ENCODE results near the gene TNFRSF1A.
"Not testable (repeated sequence)": the region's sequence is repeated elsewhere in the genome, so short reads cannot be mapped to it uniquely, and the experiment has no call there.

The TNFRSF1A gene

DNA sequence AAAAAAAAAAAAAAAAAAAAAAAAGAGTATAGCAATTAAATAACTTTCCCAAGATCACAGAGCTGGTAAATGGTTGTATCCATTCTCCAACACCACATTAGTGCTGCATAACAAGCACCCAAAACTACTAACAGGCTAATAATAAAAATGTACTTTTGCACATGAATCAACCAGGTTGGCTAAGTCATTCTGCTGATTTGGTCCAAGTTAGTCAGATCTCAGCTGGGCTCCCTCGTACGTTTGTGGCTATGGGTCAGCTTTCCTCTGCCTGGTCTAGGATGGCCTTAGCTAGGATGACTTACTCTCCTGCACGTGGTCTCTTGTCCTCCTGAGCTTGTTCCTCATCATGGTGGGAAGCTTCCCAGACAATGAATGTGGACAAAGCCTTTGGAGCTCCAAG, 39.3 kb downstream of the TNFRSF1A start:
- DNase-seq (ENCODE audit: low spot score) = no peak

DNA sequence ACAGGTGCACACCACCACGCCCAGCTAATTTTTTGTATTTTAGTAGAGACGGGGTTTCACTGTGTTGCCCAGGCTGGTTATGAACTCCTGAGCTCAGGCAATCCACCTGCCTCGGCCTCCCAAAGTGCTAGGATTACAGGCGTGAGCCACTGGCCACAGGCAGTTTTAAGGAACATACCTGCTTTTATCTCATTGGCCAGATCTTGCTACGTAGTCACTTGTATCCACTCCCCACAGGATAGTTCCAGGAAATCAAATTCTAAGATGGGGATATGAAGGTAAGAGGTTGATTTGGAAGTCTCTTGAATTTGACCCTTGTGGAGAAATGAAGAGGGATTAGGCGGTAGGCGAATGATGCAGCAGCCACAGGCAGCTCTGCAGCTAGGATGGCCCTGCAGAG, 40.2 kb downstream of the TNFRSF1A start:
- DNase-seq (ENCODE audit: low spot score) = no peak

DNA sequence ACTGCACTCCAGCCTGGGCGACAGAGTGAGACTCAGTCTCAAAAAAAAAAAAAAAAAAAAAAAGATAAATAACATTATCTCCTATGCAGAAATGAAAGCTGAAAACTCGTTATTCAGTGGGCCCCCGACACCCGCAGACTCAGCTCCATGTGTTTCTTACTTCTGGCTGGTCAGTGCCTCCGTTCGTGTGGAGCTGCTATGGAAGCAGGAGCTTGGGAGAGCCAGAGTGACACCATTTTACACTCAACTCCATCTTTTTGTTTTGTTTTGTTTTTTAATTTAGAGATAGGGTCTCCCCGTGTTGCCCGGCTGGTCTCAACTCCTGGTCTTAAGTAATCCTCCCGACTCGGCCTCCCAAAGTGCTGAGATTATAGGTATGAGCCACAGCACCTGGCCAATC, 44.7 kb downstream of the TNFRSF1A start:
- no peak for DNase-seq (ENCODE audit: low spot score)

DNA sequence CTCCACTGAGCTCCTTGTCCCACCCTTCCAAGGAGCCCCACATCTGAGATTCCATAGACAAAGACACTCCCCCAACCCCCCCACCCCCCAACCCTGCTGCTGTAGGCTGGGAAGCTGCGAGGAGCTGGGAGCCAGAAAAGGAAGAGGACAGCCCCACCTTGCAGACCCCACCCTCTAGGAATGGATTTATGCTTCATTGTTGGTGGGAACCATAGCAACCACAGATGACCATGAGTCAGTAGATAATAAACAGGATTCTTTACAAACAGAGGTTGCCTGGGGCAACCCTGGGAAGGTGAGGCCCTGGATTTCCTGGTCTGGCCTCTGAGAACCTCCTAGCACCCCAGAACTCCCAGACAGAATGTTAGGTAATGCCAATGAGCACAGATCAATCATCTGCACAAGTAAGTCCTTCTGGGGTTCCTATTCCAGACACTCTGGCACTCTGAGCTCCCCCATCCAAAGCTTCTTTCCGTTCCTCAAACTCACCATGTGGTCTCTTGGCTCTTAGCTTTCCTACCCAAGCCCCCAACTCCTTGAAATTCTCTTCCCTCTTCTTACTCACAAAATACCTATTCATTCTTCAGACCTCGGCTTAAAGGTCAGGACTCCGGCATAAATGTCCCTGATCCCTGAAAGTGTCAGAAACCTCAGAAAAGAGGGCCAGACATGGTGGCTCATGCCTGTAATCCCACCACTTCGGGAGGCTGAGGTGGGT, 46.6 kb downstream of the TNFRSF1A start:
- DNase-seq (ENCODE audit: low spot score) = no peak

DNA sequence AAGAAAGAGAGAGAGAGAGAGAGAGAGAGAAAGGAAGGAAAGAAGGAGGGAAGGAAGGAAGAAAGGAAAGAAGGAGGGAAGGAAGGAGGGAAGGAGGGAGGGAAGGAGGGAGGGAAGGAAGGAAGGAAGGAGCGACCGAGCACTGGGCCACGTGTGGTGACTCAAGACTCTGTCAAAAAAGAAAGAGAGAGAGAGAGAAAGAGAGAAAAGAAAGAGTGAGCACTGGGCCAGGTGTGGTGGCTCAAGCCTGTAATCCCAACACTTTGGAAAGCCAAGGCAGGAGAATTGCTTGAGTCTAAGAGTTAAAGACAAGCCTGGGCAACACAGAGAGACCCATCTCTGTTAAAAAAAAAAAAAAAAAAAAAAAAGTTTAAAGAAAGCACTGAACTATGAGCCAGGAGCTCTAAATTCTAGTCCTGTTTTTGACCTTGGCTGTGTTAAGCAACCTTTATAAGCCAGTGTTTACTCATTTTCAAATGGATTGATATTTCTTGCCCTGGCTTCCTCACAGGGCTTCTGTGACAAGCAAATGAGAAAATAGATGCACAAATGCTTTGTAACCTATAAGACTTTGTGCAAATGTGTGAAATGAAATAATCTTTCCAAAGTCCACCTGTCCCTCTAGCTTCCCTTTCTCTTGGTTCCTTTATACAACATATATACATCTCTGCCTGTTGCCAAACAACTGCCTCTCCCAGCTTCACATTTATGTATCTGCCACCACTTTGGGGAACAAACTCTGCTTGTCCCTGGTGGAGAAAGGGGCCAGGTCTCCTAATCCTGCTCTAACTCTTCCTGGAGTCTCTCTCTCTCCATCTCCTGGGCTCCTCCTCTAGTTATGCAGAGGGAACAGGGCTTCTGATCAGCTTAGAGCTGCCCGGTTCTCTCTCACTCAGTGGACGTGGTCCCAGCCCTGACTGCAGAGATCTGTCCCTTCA, 47.5 kb downstream of the TNFRSF1A start:
- DNase-seq (ENCODE audit: low spot score) = no peak

DNA sequence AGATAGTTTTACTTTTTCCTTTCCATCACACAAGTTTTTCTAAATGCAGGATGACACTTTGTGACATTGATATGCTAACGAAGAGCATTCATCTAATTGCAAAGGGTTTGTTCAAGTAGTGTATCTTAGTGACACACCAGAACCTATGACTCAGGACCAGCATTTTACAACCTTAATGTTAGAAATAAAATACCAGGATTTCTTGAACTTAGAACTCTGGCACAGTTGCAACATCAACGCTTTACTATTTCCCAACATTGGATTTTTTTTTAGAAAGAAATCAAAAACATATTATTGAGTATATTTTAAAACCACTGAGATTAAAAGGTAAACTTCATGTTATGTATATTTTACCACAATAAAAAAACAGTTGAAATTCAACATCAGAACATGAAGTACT, 49.3 kb downstream of the TNFRSF1A start:
- DNase-seq (ENCODE audit: low spot score) = no peak

DNA sequence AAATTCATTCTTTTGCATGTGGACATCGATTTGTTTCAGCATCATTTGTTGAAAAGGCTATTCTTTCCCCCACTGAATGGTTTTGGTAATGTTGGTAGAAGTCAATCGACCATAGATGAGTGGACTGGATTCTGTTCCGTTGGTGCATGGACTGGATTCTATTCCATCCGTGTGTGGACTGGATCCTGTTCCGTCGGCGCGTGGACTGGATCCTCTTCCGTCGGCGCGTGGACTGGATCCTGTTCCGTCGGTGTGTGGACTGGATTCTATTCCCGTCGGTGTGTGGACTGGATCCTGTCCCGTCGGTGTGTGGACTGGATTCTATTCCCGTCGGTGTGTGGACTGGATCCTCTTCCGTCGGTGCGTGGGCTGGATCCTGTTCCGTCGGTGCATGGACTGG, 52.0 kb downstream of the TNFRSF1A start:
- not testable (repeated sequence) for DNase-seq (ENCODE audit: low spot score)

DNA sequence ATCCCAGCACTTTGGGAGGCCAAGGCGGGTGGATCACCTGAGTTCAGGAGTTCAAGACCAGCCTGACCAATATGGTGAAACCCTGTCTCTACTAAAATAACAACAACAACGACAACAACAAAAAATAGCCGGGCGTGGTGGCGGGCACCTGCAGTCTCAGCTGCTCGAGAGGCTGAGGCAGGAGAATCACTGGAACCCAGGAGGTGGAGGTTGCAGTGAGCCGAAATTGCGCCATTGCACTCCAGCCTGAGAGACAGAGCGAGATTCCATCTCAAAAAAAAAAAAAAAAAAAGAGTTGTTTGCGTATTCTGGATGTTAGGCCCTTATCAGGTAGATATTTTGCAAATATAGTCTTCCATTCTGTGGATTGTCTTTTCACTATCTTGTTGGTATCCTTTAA, 52.8 kb downstream of the TNFRSF1A start:
- not testable (repeated sequence) for DNase-seq (ENCODE audit: low spot score)

DNA sequence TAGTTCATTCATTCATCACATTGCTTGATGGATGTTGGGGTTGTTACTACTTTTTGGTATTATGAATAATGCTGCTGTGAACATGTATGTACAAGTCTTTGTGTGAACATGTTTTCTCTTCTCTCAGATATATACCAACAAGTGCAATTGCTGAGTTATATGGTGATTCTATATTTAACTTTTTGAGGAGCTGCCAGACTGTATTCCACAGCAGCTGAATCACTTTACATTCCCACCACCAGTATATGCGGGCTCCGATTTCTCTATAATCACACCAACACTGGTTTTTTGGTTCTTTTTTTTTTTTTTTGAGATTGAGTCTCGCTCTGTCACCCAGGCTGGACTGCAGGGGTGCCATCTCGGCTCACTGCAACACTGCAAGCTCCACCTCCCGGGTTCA, 53.6 kb downstream of the TNFRSF1A start:
- no peak for DNase-seq (ENCODE audit: low spot score)

DNA sequence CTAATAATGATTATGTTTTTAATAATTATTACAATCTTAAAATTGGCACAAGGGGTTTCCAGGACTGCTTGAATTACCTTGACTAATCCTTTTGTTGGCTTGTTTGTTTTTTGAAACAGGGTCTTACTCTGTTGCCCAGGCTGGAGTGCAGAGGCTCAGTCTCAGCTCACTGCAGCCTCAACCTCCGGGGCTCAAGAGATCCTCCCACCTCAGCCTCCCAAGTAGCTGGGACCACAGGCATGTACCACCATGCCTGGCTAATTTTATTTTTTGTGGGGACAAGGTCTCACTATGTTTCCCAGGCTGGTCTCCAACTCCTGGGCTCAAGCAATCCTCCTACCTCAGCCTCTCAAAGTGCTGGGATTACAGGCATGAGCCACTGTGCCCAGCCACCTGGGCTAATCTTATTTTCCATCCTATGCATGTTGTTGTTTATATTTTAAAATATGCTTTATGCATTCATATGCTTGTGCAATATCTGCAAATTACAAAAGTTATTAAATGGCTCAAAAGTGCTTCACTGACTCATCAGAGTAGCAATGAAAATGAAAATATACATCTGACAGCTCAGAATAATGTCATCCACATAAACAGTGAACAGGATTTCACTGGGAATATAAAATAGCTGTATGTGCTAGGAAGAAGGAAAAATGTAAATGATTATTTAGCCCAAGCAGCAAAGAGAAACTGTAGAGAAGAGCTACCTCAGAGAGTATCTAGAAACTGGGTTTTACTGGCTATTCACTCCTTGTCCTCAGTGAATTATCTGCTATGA, 56.2 kb downstream of the TNFRSF1A start:
- no peak for DNase-seq (ENCODE audit: low spot score)

DNA sequence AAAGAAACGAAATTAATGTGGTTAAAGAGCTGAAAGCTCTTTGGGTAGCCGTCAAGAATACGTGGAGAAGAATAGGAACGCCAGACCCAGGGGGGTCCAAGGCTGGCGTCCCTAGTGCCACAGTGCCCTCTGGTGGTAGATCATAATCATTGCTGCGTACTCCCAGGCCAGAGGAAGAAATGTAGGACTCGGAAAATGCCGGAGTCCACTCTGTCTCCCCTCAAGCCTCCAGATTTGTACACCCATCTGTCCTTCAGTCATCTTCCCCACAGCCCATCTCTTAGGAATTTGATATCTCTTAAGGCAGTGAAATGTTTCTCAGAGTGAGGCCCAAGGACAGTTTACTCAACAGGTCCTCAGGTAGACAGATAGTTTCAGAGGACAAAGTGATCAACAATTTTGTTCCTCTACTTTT, 56.8 kb downstream of the TNFRSF1A start:
- DNase-seq (ENCODE audit: low spot score) = peak; percentile 72

DNA sequence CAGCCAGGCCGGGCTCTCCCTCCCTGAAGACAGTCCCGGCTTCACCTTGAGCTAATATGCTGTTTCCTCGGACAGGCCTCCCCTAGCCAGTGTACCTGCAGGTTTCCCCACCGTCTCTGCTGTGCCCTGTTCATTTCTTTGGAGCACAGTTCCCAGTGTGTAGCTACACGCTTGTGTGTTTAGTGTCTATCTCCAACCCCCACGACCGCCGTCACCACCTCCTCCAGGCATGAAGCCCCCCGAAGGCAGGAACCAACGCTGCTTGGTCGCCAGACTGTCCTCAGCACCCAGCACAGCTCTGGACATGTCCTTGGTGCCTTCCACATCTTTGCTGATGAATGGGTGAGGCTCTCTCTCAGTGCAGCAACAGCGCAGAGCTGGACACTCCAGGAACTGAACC, 57.6 kb downstream of the TNFRSF1A start:
- DNase-seq (ENCODE audit: low spot score) = no peak

DNA sequence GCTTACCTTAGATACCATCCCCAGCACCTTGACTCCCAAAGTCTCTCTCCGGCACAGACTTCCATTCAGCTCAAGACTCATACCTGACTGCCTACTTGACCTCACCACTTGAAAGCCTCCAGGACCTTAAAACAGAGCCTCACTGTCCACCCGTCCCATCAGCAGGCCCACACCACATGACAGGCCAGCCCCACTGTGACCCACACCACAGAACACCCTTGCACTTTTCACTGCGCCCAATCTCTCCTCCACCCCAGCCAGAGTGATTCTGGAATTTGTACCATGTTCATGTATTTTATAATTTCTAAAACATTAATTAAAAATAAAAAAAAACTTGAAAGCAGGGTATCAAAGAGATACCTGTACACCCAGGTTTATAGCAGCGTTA, 59.4 kb downstream of the TNFRSF1A start:
- DNase-seq (ENCODE audit: low spot score) = no peak

DNA sequence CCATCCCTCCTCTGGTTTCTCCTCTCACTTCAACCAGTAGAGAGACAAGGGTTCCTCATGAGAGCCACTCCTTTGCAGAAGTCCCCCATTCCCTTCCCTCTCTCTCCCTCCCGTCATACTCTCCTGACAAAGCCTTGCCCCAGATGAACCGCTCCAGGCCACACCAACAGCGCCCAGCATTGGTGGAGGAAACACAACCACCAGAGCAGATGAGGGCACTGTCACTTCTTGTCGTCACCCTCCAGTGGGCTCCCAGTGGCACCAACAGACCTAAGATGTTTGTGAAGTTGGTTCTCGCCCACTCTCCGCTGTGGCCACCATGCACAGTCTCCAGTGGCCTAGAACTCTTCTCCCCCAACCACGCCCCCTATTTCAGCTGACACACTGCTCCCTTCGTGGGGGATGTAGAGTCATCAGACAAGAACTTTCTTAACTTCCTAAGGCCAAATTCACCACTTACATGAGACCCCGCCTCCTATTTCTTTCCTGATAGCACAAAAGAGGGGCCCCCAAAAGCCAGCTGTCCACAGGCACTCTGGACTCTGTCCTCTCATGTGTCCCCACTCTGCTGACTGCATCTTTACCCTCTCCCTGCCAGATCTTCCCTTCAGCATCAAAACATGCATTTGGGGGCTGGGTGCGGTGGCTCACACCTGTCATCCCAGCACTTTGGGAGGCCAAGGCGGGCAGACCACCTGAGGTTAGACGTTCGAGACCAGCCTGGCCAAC, 60.6 kb downstream of the TNFRSF1A start:
- no peak for DNase-seq (ENCODE audit: low spot score)

DNA sequence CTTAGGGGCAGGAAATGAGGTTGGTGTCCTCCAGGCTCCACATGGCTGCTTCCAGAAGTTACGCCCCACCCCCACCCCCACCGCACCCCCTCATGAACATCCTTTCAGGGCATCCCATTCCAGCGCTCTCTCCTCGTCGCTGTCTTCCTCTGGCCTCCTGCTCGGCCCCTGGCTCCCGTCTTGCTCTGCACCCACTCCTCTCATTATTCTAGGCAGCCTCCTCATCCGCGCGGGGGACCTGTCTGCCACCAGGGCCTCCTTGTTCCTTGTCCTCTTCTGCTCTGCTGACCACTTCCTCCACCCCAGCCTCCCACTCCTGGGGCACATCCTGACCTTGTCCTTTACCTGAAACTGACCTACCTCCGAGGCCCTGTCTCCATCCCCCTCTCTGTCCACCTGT, 61.2 kb downstream of the TNFRSF1A start:
- no peak for DNase-seq (ENCODE audit: low spot score)

DNA sequence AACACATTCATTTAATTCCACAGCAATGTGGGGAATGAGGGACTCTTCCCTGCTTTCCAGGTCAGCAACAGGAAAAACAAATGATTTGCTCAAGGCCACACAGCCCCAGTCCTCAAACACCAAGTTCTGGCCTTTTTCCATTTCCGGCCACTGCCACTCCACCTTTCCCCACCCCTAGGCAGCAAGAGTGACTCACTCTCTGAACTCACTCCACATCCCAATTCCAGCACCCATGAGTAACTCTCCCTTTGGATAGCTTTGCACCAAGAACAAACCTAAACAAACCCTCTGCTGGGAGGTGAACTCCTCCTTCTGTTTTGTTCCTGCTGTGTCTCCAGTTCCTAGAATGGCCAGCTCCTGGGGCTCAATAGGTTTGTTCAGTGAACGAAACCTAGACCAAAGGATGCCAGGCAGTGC, 61.8 kb downstream of the TNFRSF1A start:
- DNase-seq (ENCODE audit: low spot score) = no peak

DNA sequence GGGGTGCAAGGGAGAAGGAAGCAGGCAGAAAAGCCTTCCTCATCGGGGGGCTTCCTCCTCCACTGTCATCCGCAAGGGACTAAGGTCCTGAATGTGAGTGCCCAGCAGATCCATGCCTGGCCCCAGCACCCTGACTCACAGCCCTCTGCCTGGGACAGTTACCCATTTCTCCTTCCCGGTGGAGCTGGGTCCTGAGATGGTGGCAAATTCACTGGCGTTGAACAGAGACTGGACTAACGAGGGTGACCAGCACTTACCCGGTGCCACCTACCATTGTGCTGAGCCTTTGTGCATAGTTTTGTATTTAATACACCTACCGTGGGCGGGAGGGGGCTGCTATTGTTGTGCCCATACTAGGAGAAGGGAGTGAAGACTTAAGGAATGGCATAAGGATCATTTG, 62.2 kb downstream of the TNFRSF1A start:
- no peak for DNase-seq (ENCODE audit: low spot score)

DNA sequence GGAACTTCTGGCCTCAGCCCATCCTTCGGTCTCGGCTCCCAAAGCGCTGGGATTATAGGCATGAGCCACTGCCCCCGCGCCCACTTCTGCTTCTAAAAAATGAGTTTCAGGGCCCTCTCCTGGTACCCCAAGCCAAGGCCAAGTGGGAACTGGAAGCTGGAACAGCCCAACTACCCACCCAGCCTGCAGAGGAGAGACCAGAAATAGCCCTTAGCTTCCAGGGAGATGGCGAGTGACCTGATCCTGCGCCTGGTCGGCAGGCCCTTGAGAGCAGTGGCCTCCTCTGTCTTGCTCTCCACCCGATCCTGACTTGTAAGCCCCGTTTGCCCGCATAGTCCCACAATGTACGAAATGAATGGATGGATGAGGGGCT, 62.6 kb downstream of the TNFRSF1A start:
- no peak for DNase-seq (ENCODE audit: low spot score)
